HepG2 (cell line): ENCODE measurements around the gene VTN. TPM values are rescaled to one million over a fixed set of nuclear protein-coding genes. Genes with fewer than 3 reads are reported as not detected.

Experiments
- ARNTL ChIP-seq: sonication (generic); formaldehyde crosslinking; IDR thresholded peaks from 2 replicates; pipeline ENCODE4 v1.4.0; 2020; ENCODE audit warnings: mild to moderate bottlenecking, missing genetic modification reagents
- ERF ChIP-seq: IDR thresholded peaks from 2 replicates; pipeline ENCODE4 v1.6.1; 2018; ENCODE audit warnings: missing biosample characterization, missing genetic modification reagents
- EZH2 ChIP-seq: conservative IDR thresholded peaks from 2 replicates; pipeline ENCODE4 v1.6.1; 2012; ENCODE audit warnings: mild to moderate bottlenecking, low read depth, low read length, moderate library complexity
- HDAC1 ChIP-seq: sonication (generic); formaldehyde crosslinking; IDR thresholded peaks from 2 replicates; pipeline ENCODE4 v1.5.1; 2020; ENCODE audit warnings: mild to moderate bottlenecking, missing genetic modification reagents
- IRF2 ChIP-seq: IDR thresholded peaks from 2 replicates; pipeline ENCODE4 v1.6.1; 2018; ENCODE audit warnings: missing genetic modification reagents, missing compliant biosample characterization
- RFX3 ChIP-seq: IDR thresholded peaks from 2 replicates; pipeline ENCODE4 v1.6.1; 2016; ENCODE audit warnings: missing biosample characterization, missing genetic modification reagents
- SAP130 ChIP-seq: IDR thresholded peaks from 2 replicates; pipeline ENCODE4 v1.6.1; 2016; ENCODE audit warnings: low read depth
- SIN3A ChIP-seq: IDR thresholded peaks from 2 replicates; pipeline ENCODE4 v1.6.1; 2011; ENCODE audit warnings: low read depth, mild to moderate bottlenecking, control low read depth, low read length, borderline replicate concordance
- SMARCE1 ChIP-seq: fragments of 450-650 bp; IDR thresholded peaks from 2 replicates; pipeline ENCODE4 v1.6.1; 2017; ENCODE audit warnings: borderline replicate concordance
- SNAPC2 ChIP-seq: sonication (generic); formaldehyde crosslinking; IDR thresholded peaks from 2 replicates; pipeline ENCODE4 v1.8.1; 2022; ENCODE audit warnings: mild to moderate bottlenecking, missing genetic modification reagents
- SOX13 ChIP-seq, 3 experiments: fragments of 450-650 bp in 1 of 3; sonication (generic) in 1 of 3; formaldehyde crosslinking in 1 of 3; IDR thresholded peaks in 2 of 3; conservative IDR thresholded peaks in 1 of 3; 2 replicates each; pipeline versions ENCODE4 v1.5.0 to v1.6.1; 2016 to 2020; ENCODE audit warnings: antibody characterized with exemption in 1 of 3, mild to moderate bottlenecking in 1 of 3, missing compliant biosample characterization in 1 of 3, missing genetic modification reagents in 1 of 3, moderate library complexity in 1 of 3
- ZBTB20 ChIP-seq: sonication (generic); formaldehyde crosslinking; IDR thresholded peaks from 2 replicates; pipeline ENCODE4 v1.8.1; 2023; ENCODE audit warnings: missing genetic modification reagents, low read depth, mild to moderate bottlenecking, borderline replicate concordance
- ZNF788 ChIP-seq: sonication (generic); formaldehyde crosslinking; IDR thresholded peaks from 2 replicates; pipeline ENCODE4 v1.5.0; 2020; ENCODE audit warnings: mild to moderate bottlenecking, missing genetic modification reagents, borderline replicate concordance
- polyA plus RNA-seq, 8 experiments: library from polyadenylated mRNA; depleted of rRNA in 3 of 8; stranded (reverse) in 7 of 8; unstranded in 1 of 8; fragments of >200 nt; fragmentation: Illumina TruSeq in 4 of 8; extraction: Trizol in 4 of 8; gene quantifications; 2 replicates each; pipeline versions ENCODE4 v1.2.1 to v1.2.3, GENCODE V29; 2011 to 2016; ENCODE audit warnings: low read depth in 4 of 8, missing spikeins in 1 of 8, mixed read lengths in 1 of 8; ENCODE audit not compliant: insufficient read depth in 1 of 8
- total RNA-seq, 5 experiments: library from RNA; depleted of rRNA; stranded (reverse); fragments of >200 nt; fragmentation: Illumina TruSeq; extraction: Trizol; gene quantifications; 2 replicates each; pipeline ENCODE4 v1.2.3, GENCODE V29; 2016; ENCODE audit warnings: low read depth in 1 of 5
- TF ChIP-seq, protein P1 (sequence below): sonication (generic); formaldehyde crosslinking; IDR thresholded peaks from 2 replicates; pipeline ENCODE4 v1.8.1; 2022; ENCODE audit warnings: low read depth, mild to moderate bottlenecking, missing genetic modification reagents
- TF ChIP-seq, protein P2 (sequence below): sonication (generic); formaldehyde crosslinking; IDR thresholded peaks from 2 replicates; pipeline ENCODE4 v1.4.0; 2020; ENCODE audit warnings: mild to moderate bottlenecking, low read depth, missing genetic modification reagents
- TF ChIP-seq, protein P3 (sequence below): sonication (generic); formaldehyde crosslinking; IDR thresholded peaks from 2 replicates; pipeline ENCODE4 v1.5.1; 2020; ENCODE audit warnings: mild to moderate bottlenecking, missing genetic modification reagents, moderate library complexity
- TF ChIP-seq, protein P4 (sequence below): sonication (generic); formaldehyde crosslinking; IDR thresholded peaks from 2 replicates; pipeline ENCODE4 v1.5.0; 2020; ENCODE audit warnings: missing genetic modification reagents
- TF ChIP-seq, protein P5 (sequence below), 2 experiments: fragments of 450-650 bp in 1 of 2; sonication (generic) in 1 of 2; formaldehyde crosslinking; IDR thresholded peaks; 2 replicates each; pipeline versions ENCODE4 v1.5.0 to v1.8.0; 2020 to 2022; ENCODE audit warnings: mild to moderate bottlenecking in 1 of 2, missing genetic modification reagents in 1 of 2

VTN gene
- total and polyA plus RNA-seq, 2 of the 13 experiments (the other 11 are each of a cell fraction or from before 2014, with no cell fraction given) = 108 to 131 TPM

DNA sequence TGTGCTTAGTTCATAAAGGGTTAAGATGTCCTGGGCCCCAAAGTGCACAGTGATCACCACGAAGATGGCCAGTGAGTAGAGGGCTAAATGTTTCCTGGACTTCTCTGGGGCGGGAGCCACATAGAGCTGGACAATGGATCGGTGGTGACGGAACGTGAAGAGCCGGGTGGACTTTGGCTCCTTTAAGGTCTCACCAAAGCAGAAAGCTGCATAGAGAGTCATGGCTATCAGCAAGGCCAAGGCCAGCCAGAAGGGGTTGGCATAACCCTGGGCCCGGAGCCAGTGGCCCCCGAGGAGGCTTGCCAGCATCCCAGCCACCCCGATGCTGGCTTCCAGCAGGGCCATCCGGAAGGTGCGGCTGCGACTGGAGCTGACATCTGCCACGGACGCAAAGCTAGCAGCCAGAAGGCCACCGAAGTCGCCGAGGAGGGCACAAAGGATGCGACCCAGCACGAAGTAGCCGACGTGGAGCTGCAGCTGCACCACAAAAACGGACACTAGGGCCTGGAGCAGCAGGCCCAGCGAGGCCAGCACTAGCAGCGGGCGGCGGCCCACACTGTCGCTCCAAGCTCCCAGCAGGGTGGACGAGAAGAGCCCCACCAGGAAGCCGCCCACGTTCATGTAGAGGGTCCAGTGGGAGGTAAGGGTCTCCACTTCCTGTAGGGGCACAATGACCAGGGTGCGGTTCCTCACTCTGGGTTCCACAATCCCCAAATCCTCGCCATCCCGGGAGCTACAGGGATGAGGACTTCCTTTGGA is 34.9 kb upstream of the VTN start (continued):
- TF ChIP-seq ERF (CRISPR knock-in tag) (no peak), SMARCE1 (no peak), ZNF788 (CRISPR knock-in tag) (peak; percentile 19; the same call in 1 of the 2 replicates), SOX13 (IDR thresholded peaks at IDR 0.05) (peak; percentile 29; the same call in 1 of the 2 replicates), SOX13 (CRISPR knock-in tag; conservative IDR thresholded peaks at IDR 0.05 in 1 of 2, IDR thresholded peaks at IDR 0.05 in 1 of 2) (peak in 1 of 2 experiments; percentile 83; a peak in 2 of 4 replicates), SIN3A (0 out of 2 replicates have a peak, but pooled peaks have one; percentile 50), SNAPC2 (CRISPR knock-in tag) (no peak), HDAC1 (CRISPR knock-in tag) (peak; percentile 57; the same call in 1 of the 2 replicates), ZBTB20 (CRISPR knock-in tag) (no peak), IRF2 (no peak), EZH2 (no peak), SAP130 (CRISPR knock-in tag) (peak; percentile 68), RFX3 (CRISPR knock-in tag) (no peak), ARNTL (CRISPR knock-in tag) (0 out of 2 replicates have a peak, but pooled peaks have one; percentile 37)
- TF ChIP-seq, protein P1, sequence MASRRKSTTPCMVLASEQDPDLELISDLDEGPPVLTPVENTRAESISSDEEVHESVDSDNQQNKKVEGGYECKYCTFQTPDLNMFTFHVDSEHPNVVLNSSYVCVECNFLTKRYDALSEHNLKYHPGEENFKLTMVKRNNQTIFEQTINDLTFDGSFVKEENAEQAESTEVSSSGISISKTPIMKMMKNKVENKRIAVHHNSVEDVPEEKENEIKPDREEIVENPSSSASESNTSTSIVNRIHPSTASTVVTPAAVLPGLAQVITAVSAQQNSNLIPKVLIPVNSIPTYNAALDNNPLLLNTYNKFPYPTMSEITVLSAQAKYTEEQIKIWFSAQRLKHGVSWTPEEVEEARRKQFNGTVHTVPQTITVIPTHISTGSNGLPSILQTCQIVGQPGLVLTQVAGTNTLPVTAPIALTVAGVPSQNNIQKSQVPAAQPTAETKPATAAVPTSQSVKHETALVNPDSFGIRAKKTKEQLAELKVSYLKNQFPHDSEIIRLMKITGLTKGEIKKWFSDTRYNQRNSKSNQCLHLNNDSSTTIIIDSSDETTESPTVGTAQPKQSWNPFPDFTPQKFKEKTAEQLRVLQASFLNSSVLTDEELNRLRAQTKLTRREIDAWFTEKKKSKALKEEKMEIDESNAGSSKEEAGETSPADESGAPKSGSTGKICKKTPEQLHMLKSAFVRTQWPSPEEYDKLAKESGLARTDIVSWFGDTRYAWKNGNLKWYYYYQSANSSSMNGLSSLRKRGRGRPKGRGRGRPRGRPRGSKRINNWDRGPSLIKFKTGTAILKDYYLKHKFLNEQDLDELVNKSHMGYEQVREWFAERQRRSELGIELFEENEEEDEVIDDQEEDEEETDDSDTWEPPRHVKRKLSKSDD = no peak
- TF ChIP-seq, protein P2, sequence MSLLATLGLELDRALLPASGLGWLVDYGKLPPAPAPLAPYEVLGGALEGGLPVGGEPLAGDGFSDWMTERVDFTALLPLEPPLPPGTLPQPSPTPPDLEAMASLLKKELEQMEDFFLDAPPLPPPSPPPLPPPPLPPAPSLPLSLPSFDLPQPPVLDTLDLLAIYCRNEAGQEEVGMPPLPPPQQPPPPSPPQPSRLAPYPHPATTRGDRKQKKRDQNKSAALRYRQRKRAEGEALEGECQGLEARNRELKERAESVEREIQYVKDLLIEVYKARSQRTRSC (CRISPR knock-in tag) = no peak
- TF ChIP-seq, protein P3, sequence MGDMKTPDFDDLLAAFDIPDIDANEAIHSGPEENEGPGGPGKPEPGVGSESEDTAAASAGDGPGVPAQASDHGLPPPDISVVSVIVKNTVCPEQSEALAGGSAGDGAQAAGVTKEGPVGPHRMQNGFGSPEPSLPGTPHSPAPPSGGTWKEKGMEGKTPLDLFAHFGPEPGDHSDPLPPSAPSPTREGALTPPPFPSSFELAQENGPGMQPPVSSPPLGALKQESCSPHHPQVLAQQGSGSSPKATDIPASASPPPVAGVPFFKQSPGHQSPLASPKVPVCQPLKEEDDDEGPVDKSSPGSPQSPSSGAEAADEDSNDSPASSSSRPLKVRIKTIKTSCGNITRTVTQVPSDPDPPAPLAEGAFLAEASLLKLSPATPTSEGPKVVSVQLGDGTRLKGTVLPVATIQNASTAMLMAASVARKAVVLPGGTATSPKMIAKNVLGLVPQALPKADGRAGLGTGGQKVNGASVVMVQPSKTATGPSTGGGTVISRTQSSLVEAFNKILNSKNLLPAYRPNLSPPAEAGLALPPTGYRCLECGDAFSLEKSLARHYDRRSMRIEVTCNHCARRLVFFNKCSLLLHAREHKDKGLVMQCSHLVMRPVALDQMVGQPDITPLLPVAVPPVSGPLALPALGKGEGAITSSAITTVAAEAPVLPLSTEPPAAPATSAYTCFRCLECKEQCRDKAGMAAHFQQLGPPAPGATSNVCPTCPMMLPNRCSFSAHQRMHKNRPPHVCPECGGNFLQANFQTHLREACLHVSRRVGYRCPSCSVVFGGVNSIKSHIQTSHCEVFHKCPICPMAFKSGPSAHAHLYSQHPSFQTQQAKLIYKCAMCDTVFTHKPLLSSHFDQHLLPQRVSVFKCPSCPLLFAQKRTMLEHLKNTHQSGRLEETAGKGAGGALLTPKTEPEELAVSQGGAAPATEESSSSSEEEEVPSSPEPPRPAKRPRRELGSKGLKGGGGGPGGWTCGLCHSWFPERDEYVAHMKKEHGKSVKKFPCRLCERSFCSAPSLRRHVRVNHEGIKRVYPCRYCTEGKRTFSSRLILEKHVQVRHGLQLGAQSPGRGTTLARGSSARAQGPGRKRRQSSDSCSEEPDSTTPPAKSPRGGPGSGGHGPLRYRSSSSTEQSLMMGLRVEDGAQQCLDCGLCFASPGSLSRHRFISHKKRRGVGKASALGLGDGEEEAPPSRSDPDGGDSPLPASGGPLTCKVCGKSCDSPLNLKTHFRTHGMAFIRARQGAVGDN (CRISPR knock-in tag) = peak; percentile 77
- TF ChIP-seq, protein P4, sequence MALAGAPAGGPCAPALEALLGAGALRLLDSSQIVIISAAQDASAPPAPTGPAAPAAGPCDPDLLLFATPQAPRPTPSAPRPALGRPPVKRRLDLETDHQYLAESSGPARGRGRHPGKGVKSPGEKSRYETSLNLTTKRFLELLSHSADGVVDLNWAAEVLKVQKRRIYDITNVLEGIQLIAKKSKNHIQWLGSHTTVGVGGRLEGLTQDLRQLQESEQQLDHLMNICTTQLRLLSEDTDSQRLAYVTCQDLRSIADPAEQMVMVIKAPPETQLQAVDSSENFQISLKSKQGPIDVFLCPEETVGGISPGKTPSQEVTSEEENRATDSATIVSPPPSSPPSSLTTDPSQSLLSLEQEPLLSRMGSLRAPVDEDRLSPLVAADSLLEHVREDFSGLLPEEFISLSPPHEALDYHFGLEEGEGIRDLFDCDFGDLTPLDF = peak; percentile 36; the same call in 1 of the 2 replicates
- TF ChIP-seq, protein P5, sequence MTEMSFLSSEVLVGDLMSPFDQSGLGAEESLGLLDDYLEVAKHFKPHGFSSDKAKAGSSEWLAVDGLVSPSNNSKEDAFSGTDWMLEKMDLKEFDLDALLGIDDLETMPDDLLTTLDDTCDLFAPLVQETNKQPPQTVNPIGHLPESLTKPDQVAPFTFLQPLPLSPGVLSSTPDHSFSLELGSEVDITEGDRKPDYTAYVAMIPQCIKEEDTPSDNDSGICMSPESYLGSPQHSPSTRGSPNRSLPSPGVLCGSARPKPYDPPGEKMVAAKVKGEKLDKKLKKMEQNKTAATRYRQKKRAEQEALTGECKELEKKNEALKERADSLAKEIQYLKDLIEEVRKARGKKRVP (CRISPR knock-in tag; IDR thresholded peaks at IDR 0.05) = no peak
